Fibroblast of lung (primary cell): ENCODE data around the gene MLF1. TPM values are rescaled to one million over a fixed set of nuclear protein-coding genes. Genes with fewer than 3 reads are reported as not detected.

Source experiments
- DNase-seq, 2 donors: peaks; one replicate each; pipeline versions ENCODE4 v3.0.0 to v3.0.0-alpha.2; 2010; ENCODE audit warnings: low read depth in 2 of 2
- H2AFZ ChIP-seq: 2 replicates; pipeline ENCODE4 v1.5.1; 2012; ENCODE audit warnings: low read length, control low read depth, inconsistent platforms
- H3K27ac ChIP-seq: 2 replicates; pipeline ENCODE4 v1.5.1; 2011; ENCODE audit warnings: low read length, control low read depth; ENCODE audit not compliant: insufficient read depth
- H3K27me3 ChIP-seq: 2 replicates; pipeline ENCODE4 v1.5.1; 2011; ENCODE audit warnings: mild to moderate bottlenecking, low read length; ENCODE audit not compliant: control insufficient read depth, insufficient read depth
- H3K36me3 ChIP-seq: 2 replicates; pipeline ENCODE4 v1.5.1; 2011; ENCODE audit warnings: low read length; ENCODE audit not compliant: control insufficient read depth, insufficient read depth
- H3K4me1 ChIP-seq: 2 replicates; pipeline ENCODE4 v1.5.1; 2011; ENCODE audit warnings: low read length; ENCODE audit not compliant: control insufficient read depth, insufficient read depth; ENCODE audit errors: extremely low read depth
- H3K4me2 ChIP-seq: 2 replicates; pipeline ENCODE4 v1.5.1; 2011; ENCODE audit warnings: low read length, control low read depth; ENCODE audit not compliant: insufficient read depth; ENCODE audit errors: extremely low read depth
- H3K4me3 ChIP-seq, 4 experiments: fragments of 200-600 bp in 1 of 4; sonication (generic) in 1 of 4; replicated peaks in 1 of 4; 2 replicates each; pipeline ENCODE4 v1.5.1; 2011 to 2016; ENCODE audit warnings: low read length in 4 of 4, low read depth in 3 of 4, mild to moderate bottlenecking in 3 of 4, control low read depth in 2 of 4, inconsistent platforms in 1 of 4, mixed read lengths in 1 of 4; ENCODE audit not compliant: insufficient read depth in 1 of 4; ENCODE audit errors: control extremely low read depth in 1 of 4
- H3K79me2 ChIP-seq: 2 replicates; pipeline ENCODE4 v1.5.1; 2012; ENCODE audit warnings: mild to moderate bottlenecking, low read length, inconsistent platforms; ENCODE audit not compliant: control insufficient read depth, insufficient read depth
- H3K9ac ChIP-seq: 2 replicates; pipeline ENCODE4 v1.5.1; 2011; ENCODE audit warnings: mild to moderate bottlenecking, low read length, control low read depth; ENCODE audit not compliant: insufficient read depth
- H3K9me3 ChIP-seq: 2 replicates; pipeline ENCODE4 v1.5.1; 2012; ENCODE audit warnings: low read depth, low read length; ENCODE audit not compliant: control insufficient read depth, insufficient read depth
- H4K20me1 ChIP-seq: 2 replicates; pipeline ENCODE4 v1.5.1; 2011; ENCODE audit warnings: low read length; ENCODE audit not compliant: control insufficient read depth, insufficient read depth; ENCODE audit errors: extremely low read depth
- CTCF ChIP-seq, 2 donors: IDR thresholded peaks in 1 of 2; conservative IDR thresholded peaks in 1 of 2; 1 replicate in 1 of 2; 2 replicates in 1 of 2; pipeline ENCODE4 v1.5.1; 2011 to 2012; ENCODE audit warnings: low read length in 2 of 2, control low read depth in 1 of 2, inconsistent platforms in 1 of 2, low read depth in 1 of 2, mild to moderate bottlenecking in 1 of 2
- EZH2 ChIP-seq: IDR thresholded peaks from 2 replicates; pipeline ENCODE4 v1.5.1; 2012; ENCODE audit warnings: low read length, control low read depth, mild to moderate bottlenecking; ENCODE audit errors: missing control alignments
- polyA plus RNA-seq, 2 donors: library from polyadenylated mRNA; depleted of rRNA in 1 of 2; stranded (reverse) in 1 of 2; unstranded in 1 of 2; fragments of >200 nt; gene quantifications; 2 replicates each; pipeline ENCODE4 v1.2.1, GENCODE V29; 2011 to 2012; ENCODE audit warnings: missing spikeins in 1 of 2
- total RNA-seq: library from RNA; depleted of rRNA; stranded (reverse); fragments of >200 nt; gene quantifications from 2 replicates; pipeline ENCODE4 v1.2.1, GENCODE V29; 2014

MLF1 gene
- total and polyA plus RNA-seq, 2 donors (not counting 1 experiment from before 2014, with no cell fraction given): 6.9 to 7.9 TPM

- no peaks in the 10 kb centered on the region for H3K9me3 ChIP-seq
- H4K20me1 ChIP-seq: no peaks in the 10 kb centered on the region
- no peaks in the 10 kb centered on the region for H3K36me3 ChIP-seq
- H3K27ac ChIP-seq: no peak overlapping the region
- no peak overlapping the region for H3K9ac ChIP-seq
- H2AFZ ChIP-seq: no peak overlapping the region
- no peak for DNase-seq
- H3K4me3 ChIP-seq: no peak overlapping the region
- no peak for TF ChIP-seq CTCF (conservative IDR thresholded peaks at IDR 0.05 in 1 of 2, IDR thresholded peaks at IDR 0.05 in 1 of 2; ENCODE audit: low read depth in 1 of 2, low read length in 2 of 2)
- no peak for TF ChIP-seq EZH2
- H3K4me1 ChIP-seq: no peaks in the 10 kb centered on the region
- H3K79me2 ChIP-seq: no peaks in the 10 kb centered on the region
- no peak overlapping the region for H3K4me2 ChIP-seq
- H3K27me3 ChIP-seq: no peaks in the 10 kb centered on the region
Measured at GRCh38 chr3:158559504-158559903, 11.5 kb upstream of the MLF1 start.

- Histone ChIP-seq H3K4me1 (no peaks in the 10 kb centered on the region), H3K9me3 (no peaks in the 10 kb centered on the region), H3K27me3 (no peaks in the 10 kb centered on the region), H4K20me1 (no peaks in the 10 kb centered on the region), H3K36me3 (no peaks in the 10 kb centered on the region), H3K4me2 (no peak overlapping the region), H3K4me3 (no peak overlapping the region), H3K79me2 (no peaks in the 10 kb centered on the region), H3K27ac (no peak overlapping the region), H2AFZ (no peak overlapping the region), H3K9ac (no peak overlapping the region)
- TF ChIP-seq CTCF (conservative IDR thresholded peaks at IDR 0.05 in 1 of 2, IDR thresholded peaks at IDR 0.05 in 1 of 2; ENCODE audit: low read depth in 1 of 2, low read length in 2 of 2) (no peak), EZH2 (no peak)
- no peak for DNase-seq
Measured at GRCh38 chr3:158560979-158561378, 10.0 kb upstream of the MLF1 start.

GRCh38 chr3:158562674-158563073 is 8.3 kb upstream of the MLF1 start:
- no peak overlapping the region for H3K27ac ChIP-seq
- no peak for TF ChIP-seq EZH2
- no peak for TF ChIP-seq CTCF (conservative IDR thresholded peaks at IDR 0.05 in 1 of 2, IDR thresholded peaks at IDR 0.05 in 1 of 2; ENCODE audit: low read depth in 1 of 2, low read length in 2 of 2)

More at GRCh38 chr3:158562674-158563073, 8.3 kb upstream of the MLF1 start:
- Histone ChIP-seq H3K79me2 (no peaks in the 10 kb centered on the region), H4K20me1 (no peaks in the 10 kb centered on the region), H3K4me2 (no peak overlapping the region), H3K4me3 (no peak overlapping the region), H3K9me3 (no peaks in the 10 kb centered on the region), H2AFZ (no peak overlapping the region), H3K9ac (no peak overlapping the region), H3K27me3 (no peaks in the 10 kb centered on the region), H3K36me3 (no peaks in the 10 kb centered on the region), H3K4me1 (no peaks in the 10 kb centered on the region)
- DNase-seq: no peak
